Stomach (tissue), 9 donors: ENCODE data around the gene PPP4R2. TPM values are rescaled to one million over a fixed set of nuclear protein-coding genes. Genes with fewer than 3 reads are reported as not detected.
A peak's percentile ranks its signal among the peaks of the same experiment; 100 is the strongest.

Source experiments
- DNase-seq, 2 donors: peaks; one replicate each; pipeline versions ENCODE4 v3.0.0 to v3.0.0-alpha.2; 2013 to 2019
- H3K27ac ChIP-seq, 5 donors: fragments of 200-600 bp in 4 of 5; sonication (generic) in 4 of 5; one replicate each; pipeline ENCODE4 v1.5.1; 2013 to 2019; ENCODE audit warnings: mild to moderate bottlenecking in 1 of 5, moderate library complexity in 1 of 5
- H3K27me3 ChIP-seq, 3 donors: fragments of 200-600 bp; sonication (generic); one replicate each; pipeline ENCODE4 v1.5.1; 2017 to 2019; ENCODE audit warnings: mixed run types in 1 of 3
- H3K36me3 ChIP-seq, 4 donors: fragments of 200-600 bp; sonication (generic); 1 replicate in 3 of 4; 2 replicates in 1 of 4; pipeline ENCODE4 v1.5.1; 2016 to 2019
- H3K4me1 ChIP-seq, 4 donors: fragments of 200-600 bp; sonication (generic); one replicate each; pipeline ENCODE4 v1.5.1; 2016 to 2019
- H3K4me3 ChIP-seq, 4 donors: fragments of 200-600 bp; sonication (generic) in 3 of 4; one replicate each; pipeline ENCODE4 v1.5.1; 2016 to 2019; ENCODE audit warnings: mild to moderate bottlenecking in 1 of 4
- H3K9me3 ChIP-seq, 4 donors: fragments of 200-600 bp; sonication (generic); one replicate each; pipeline ENCODE4 v1.5.1; 2016 to 2019
- EP300 ChIP-seq: sonication (generic); formaldehyde crosslinking; IDR thresholded peaks from one replicate; pipeline ENCODE4 v1.6.1; 2017; ENCODE audit warnings: antibody characterized with exemption
- POLR2A ChIP-seq, 4 donors: fragments of 450-650 bp; IDR thresholded peaks; one replicate each; pipeline ENCODE4 v1.6.1; 2016; ENCODE audit warnings: antibody characterized with exemption in 4 of 4, control low read depth in 2 of 4, mild to moderate bottlenecking in 1 of 4, moderate library complexity in 1 of 4
- POLR2AphosphoS5 ChIP-seq, 3 donors: sonication (generic); formaldehyde crosslinking; IDR thresholded peaks; one replicate each; pipeline ENCODE4 v1.6.1; 2016; ENCODE audit warnings: antibody characterized with exemption in 3 of 3
- WGBS, 5 donors: extraction: QIAGEN DNeasy Blood & Tissue Kit in 3 of 5; methylation state at CpG; one replicate each; pipeline versions ENCODE4 v1.1.5 to v1.1.7; 2013 to 2018; 5-methylcytosine and 5-hydroxymethylcytosine counted together
- intact Hi-C: fragments of 100-400 bp; cut with DNase I; formaldehyde crosslinking; loops from one replicate; pipeline ENCODE4 v1.15.1; 2023; ENCODE audit warnings: low total_unique reads
- polyA plus RNA-seq, 3 donors: library from polyadenylated mRNA; stranded (reverse); fragments of 200-250 nt; gene quantifications; one replicate each; pipeline ENCODE4 v1.2.3, GENCODE V29; 2013
- total RNA-seq, 5 donors: library from RNA; depleted of rRNA; stranded (reverse); fragments of >200 nt; gene quantifications; one replicate each; pipeline versions ENCODE4 v1.1.0 to v1.2.3, GENCODE V29; 2014 to 2016
- TF ChIP-seq, protein P1 (sequence below), 7 experiments: fragments of 450-650 bp in 4 of 7; fragments of 200-600 bp in 3 of 7; sonication (generic) in 3 of 7; IDR thresholded peaks; one replicate each; pipeline ENCODE4 v1.5.1; 2016 to 2019; ENCODE audit warnings: antibody characterized with exemption in 7 of 7, control low read depth in 2 of 7, mild to moderate bottlenecking in 1 of 7
- donor health status: healthy with polysubstance abuse.
- donor health status: Bipolar disorder and iron deficiency.
- donor health status: healthy.

PPP4R2 gene
- total and polyA plus RNA-seq, 8 donors, result 10.7 to 100 (median 21.8) TPM

DNA sequence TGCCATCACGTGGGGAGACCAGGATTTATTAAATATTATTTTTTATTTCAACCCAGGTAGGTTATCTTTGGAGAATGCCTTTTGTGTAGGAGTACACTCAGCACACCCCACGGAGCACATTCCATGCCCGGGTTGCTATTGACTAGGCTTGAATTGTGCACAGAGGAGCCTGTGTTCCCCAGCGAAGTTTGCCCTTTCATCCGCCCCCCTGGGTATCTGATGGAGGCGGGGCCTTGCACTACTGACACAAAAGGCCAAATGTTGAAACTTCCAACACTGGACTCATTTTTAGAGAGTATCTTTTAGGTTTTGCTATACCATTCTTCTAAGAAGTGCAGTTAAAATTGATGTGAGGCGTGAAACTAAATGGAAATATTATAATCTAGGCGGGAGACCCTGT lies 39.3 kb upstream of the PPP4R2 start:
- intact Hi-C loops, result no loop called here
- WGBS, 5 donors, result 43 to 69% (median 60%) methylated on average over 8 of the region's 8 CpGs
- TF ChIP-seq POLR2AphosphoS5 (IDR thresholded peaks at IDR 0.05), result no peak
- TF ChIP-seq, protein P1, sequence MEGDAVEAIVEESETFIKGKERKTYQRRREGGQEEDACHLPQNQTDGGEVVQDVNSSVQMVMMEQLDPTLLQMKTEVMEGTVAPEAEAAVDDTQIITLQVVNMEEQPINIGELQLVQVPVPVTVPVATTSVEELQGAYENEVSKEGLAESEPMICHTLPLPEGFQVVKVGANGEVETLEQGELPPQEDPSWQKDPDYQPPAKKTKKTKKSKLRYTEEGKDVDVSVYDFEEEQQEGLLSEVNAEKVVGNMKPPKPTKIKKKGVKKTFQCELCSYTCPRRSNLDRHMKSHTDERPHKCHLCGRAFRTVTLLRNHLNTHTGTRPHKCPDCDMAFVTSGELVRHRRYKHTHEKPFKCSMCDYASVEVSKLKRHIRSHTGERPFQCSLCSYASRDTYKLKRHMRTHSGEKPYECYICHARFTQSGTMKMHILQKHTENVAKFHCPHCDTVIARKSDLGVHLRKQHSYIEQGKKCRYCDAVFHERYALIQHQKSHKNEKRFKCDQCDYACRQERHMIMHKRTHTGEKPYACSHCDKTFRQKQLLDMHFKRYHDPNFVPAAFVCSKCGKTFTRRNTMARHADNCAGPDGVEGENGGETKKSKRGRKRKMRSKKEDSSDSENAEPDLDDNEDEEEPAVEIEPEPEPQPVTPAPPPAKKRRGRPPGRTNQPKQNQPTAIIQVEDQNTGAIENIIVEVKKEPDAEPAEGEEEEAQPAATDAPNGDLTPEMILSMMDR (IDR thresholded peaks at IDR 0.05), result no peak
- no peak for TF ChIP-seq POLR2A (IDR thresholded peaks at IDR 0.05)
- no peak for TF ChIP-seq EP300
- Histone ChIP-seq H3K36me3 (no peaks in the 10 kb centered on the region), H3K27ac (peak overlapping the region in 3 of 5 donors; percentile 14 to 38 (median 23)), H3K4me3 (no peak overlapping the region), H3K27me3 (no peaks in the 10 kb centered on the region), H3K9me3 (no peaks in the 10 kb centered on the region), H3K4me1 (peaks cover 0 to 34% (median 6%) of the 10 kb centered on the region in 4 donors)
- peak; percentile 51 to 73 for DNase-seq

DNA sequence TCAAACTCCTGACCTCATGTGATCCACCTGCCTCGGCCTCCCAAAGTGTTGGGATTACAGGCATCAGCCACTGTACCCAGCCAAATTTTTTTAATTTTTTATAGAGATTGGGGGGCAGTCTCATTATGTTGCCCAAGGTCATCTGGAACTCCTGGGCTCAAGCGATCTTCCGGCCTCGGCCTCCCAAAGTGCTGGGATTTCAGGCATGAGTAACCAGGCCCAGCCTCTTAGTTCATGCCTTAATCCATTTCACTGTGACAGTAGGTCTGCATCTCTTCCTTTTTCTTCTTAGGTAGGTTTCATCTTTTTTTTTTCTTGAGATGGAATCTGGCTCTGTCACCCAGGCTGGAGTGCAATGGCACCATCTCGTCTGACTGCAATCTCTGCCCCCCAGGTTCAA lies 37.3 kb upstream of the PPP4R2 start:
- DNase-seq, result no peak
- WGBS, 5 donors, result 93 to 98% (median 96%) methylated on average over 5 of the region's 5 CpGs
- Histone ChIP-seq H3K9me3 (no peaks in the 10 kb centered on the region), H3K4me1 (peaks cover 0 to 23% (median 6%) of the 10 kb centered on the region in 4 donors), H3K27me3 (no peaks in the 10 kb centered on the region), H3K4me3 (no peak overlapping the region), H3K36me3 (no peaks in the 10 kb centered on the region), H3K27ac (no peak overlapping the region)
- TF ChIP-seq POLR2AphosphoS5 (IDR thresholded peaks at IDR 0.05) (no peak), EP300 (no peak), POLR2A (IDR thresholded peaks at IDR 0.05) (no peak)
- TF ChIP-seq, protein P1 (IDR thresholded peaks at IDR 0.05), result no peak
- intact Hi-C loops, result no loop called here

DNA sequence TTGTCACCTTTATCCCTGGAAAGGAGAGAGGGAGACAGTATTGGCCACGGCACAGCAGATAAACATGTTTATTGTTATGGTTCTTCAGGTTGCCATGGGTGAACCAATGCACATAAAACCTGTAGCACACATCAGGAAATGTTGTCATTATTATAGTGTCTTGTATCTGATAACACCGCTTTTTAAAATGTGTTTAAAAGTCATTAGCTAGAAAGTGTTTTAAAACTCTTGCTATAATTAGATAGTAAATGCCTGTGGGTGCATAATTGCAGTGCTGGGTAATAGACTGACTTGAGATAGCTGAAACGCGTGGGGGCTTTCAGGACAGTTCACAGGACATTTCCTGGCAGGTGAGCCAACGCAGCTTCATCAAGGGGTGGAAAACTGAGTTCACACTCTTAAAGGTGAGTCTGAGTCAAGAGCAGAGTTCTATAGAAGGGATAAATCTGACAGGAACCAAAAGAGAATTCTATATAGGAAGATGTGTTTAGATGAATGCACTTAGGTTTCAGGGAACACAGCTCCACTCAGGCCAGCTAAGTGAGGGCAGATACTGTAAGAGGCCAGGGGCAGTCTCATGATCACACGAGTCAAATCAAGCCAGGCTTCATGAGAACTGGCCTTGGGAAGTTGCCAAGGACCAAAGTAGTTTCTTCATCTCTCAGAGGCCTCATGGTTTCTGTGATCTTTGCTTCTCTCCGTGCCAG lies 35.6 kb upstream of the PPP4R2 start:
- H3K9me3 ChIP-seq, result no peaks in the 10 kb centered on the region
- no peak overlapping the region for H3K27ac ChIP-seq
- no peaks in the 10 kb centered on the region for H3K27me3 ChIP-seq
- no peaks in the 10 kb centered on the region for H3K36me3 ChIP-seq
- 48 to 59% (median 54%) methylated on average over 7 of the region's 7 CpGs for WGBS, 5 donors
- DNase-seq, result peak in 1 of 2 donors; percentile 70
- H3K4me3 ChIP-seq, result no peak overlapping the region
- TF ChIP-seq POLR2AphosphoS5 (IDR thresholded peaks at IDR 0.05) (no peak), EP300 (no peak), POLR2A (IDR thresholded peaks at IDR 0.05) (no peak)
- TF ChIP-seq, protein P1 (IDR thresholded peaks at IDR 0.05), result no peak
- intact Hi-C loops, result no loop called here
- H3K4me1 ChIP-seq, result peaks cover 0 to 16% (median 6%) of the 10 kb centered on the region in 4 donors

DNA sequence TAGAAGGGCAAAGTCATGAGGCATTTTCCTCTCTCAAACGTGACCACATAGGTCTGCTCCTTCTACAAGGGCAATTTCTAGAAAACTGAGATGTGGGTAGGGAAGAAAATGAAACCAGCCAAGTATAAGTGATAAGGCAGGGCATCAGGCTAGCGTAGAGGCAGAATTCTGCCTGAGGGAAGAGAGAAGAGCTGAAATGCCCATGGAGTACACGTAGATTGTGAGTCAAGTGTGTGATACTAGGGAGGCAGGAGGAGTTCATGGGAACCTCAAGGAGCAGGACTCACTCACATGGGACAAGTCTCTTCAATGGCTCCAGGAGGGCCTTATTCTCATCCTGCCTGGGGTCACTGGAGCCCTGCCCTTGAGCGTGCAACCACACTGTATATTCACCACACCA lies 34.9 kb upstream of the PPP4R2 start:
- H3K27ac ChIP-seq, result no peak overlapping the region
- peaks cover 0 to 14% (median 5%) of the 10 kb centered on the region in 4 donors for H3K4me1 ChIP-seq
- intact Hi-C loops, result no loop called here
- 56 to 78% (median 65%) methylated on average over 4 of the region's 4 CpGs for WGBS, 5 donors
- TF ChIP-seq EP300, result no peak
- no peak for TF ChIP-seq POLR2AphosphoS5 (IDR thresholded peaks at IDR 0.05)
- TF ChIP-seq POLR2A (IDR thresholded peaks at IDR 0.05), result no peak
- TF ChIP-seq, protein P1 (IDR thresholded peaks at IDR 0.05), result no peak
- no peak for DNase-seq
- H3K36me3 ChIP-seq, result no peaks in the 10 kb centered on the region
- no peaks in the 10 kb centered on the region for H3K27me3 ChIP-seq
- no peak overlapping the region for H3K4me3 ChIP-seq
- H3K9me3 ChIP-seq, result no peaks in the 10 kb centered on the region
